GM13976 (cell line): ENCODE results near the gene RPH3AL.
"Not testable (repeated sequence)": the region's sequence is repeated elsewhere in the genome, so short reads cannot be mapped to it uniquely, and the experiment has no call there.

Experiments used
- DNase-seq: peaks from one replicate; pipeline ENCODE4 v3.0.0; 2012; ENCODE audit warnings: low spot score
- CTCF ChIP-seq: IDR thresholded peaks from 2 replicates; pipeline ENCODE4 v1.5.1; 2012; ENCODE audit warnings: borderline replicate concordance, mild to moderate bottlenecking; ENCODE audit not compliant: insufficient read depth; ENCODE audit errors: extremely low read depth, missing control alignments, control extremely low read depth
- in situ Hi-C: fragments of 300-500 bp; cut with MboI; formaldehyde crosslinking; loops from one replicate; pipeline ENCODE4 v1.12.0; 2022; ENCODE audit warnings: low sequenced_read_pairs, mixed read lengths, inconsistent platforms; ENCODE audit not compliant: unreplicated experiment

RPH3AL gene

GRCh38 chr17:246851-247421, 105.7 kb downstream of the RPH3AL start:
- TF ChIP-seq CTCF, result no peak
- DNase-seq, result no peak
- in situ Hi-C loops, result no loop called here

GRCh38 chr17:246226-246625, 106.4 kb downstream of the RPH3AL start:
- in situ Hi-C loops, result no loop called here
- no peak for TF ChIP-seq CTCF
- no peak for DNase-seq

- DNase-seq, result no peak
- in situ Hi-C loops, result no loop called here
- TF ChIP-seq CTCF, result no peak
Observed at GRCh38 chr17:245611-246010, 107.0 kb downstream of the RPH3AL start.

- no peak for TF ChIP-seq CTCF
- in situ Hi-C loops, result no loop called here
- no peak for DNase-seq
Observed at GRCh38 chr17:245020-245419, 107.6 kb downstream of the RPH3AL start.

- in situ Hi-C loops, DNase-seq: not testable (repeated sequence)
Observed at GRCh38 chr17:243924-244323, 108.7 kb downstream of the RPH3AL start.

- DNase-seq, result no peak
- in situ Hi-C loops, result no loop called here
- no peak for TF ChIP-seq CTCF
Observed at GRCh38 chr17:238964-239259, 113.7 kb downstream of the RPH3AL start.

GRCh38 chr17:238071-238963, 114.3 kb downstream of the RPH3AL start:
- no peak for TF ChIP-seq CTCF
- no peak for DNase-seq
- in situ Hi-C loops, result no loop called here
